HG02798 (cell line): ENCODE data around the gene LRRC32.

Experiments
- ATAC-seq: cut with Tn5 transposase; IDR thresholded peaks from one replicate; pipeline ENCODE4 v1.9.1; 2021; ENCODE audit warnings: mild to moderate bottlenecking; ENCODE audit not compliant: unreplicated experiment, poor library complexity

Gene LRRC32

DNA sequence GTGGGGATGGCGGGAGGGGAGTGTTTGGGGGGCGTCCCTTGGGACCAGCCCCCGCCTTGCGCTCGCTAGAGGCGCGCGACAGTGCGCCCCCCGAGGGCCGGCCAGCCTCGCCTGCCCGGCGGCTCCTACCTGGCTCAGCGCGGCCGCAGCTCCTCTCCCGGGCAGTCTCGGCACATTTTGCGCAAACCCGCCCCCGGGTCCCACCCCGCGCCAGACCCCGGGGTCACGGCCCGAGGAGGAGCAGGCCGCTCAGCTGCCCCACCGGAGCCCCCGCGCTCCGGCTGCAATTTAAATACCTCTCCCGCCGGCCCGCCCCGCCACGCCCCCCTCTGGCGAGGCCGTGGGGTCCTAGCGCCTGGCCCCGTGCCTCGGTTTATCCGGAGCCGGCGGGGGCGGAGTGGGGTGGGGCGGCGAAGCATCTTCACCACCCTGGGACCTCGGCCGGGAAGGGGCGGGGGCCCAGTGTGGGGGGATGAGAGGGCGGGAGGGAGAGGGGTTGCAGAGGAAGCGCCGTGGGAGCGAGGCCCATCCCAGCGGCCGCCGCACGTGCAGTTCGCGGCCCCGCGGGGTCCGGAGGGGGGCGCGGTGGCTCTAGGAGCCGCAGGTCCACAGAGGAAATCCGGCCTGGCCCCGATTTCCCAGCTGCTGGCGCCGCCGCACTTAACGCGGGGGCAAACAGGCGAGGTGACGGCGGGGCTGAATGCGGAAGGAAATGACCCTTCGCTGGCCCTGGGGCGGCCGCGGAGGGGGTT, at the start of gene LRRC32:
LRRC32 (minus strand) TSS at position 263 of the 752 bp plus-strand sequence. CDS start 4,793 bp downstream, outside the sequence.
- ATAC-seq = no peak

GRCh38 chr11:76719686-76720085, 49.1 kb upstream of the LRRC32 start:
- ATAC-seq = no peak

- ATAC-seq = no peak
These were observed 48.7 kb upstream of the LRRC32 start for GRCh38 chr11:76719281-76719680.

DNA sequence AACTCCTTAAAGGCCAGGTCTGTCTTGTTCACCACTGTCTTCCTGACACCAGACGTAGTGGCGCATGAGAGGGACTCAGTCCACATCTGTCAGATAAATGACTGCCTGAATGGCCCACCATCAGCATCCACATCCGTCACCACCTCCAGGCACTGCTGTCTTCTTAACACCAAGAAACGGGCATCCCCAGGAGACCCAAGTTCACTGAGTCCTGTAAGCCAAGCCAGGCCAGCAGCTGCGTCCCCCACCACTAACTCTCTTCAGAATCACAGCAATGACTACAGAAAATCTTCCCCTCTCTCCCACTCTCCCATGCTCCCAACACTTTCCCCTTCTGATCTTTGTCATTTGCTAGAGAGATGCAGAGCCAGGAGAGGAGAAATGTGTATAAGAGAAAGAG, 47.3 kb upstream of the LRRC32 start:
- ATAC-seq = no peak

- no peak for ATAC-seq
These were observed 46.8 kb upstream of the LRRC32 start for GRCh38 chr11:76717369-76717768.

DNA sequence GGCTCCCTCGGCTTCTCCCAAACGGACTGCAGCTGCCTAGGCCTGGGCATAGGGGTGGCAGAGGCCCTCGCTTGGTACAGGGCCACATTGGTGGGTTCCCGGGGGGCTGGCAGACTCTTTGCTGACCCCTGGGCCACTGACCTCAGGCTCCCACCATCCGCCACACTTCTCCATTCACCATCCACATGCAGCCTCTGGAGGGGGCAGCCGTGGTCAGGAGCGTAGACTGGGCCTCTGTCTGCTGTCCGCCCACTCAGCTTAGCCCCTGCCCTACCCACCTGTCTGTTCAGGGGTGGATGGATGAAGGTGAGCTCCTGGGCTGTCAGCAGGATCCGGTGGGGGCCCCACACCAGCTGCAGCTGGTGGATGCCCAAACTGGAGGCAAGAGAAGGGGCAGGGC, 45.7 kb upstream of the LRRC32 start:
- ATAC-seq = no peak

- no peak for ATAC-seq
These were observed 43.9 kb upstream of the LRRC32 start for GRCh38 chr11:76714493-76714892.

GRCh38 chr11:76713499-76713898, 43.0 kb upstream of the LRRC32 start:
- no peak for ATAC-seq

- no peak for ATAC-seq
These were observed 41.6 kb upstream of the LRRC32 start for GRCh38 chr11:76712125-76712524.

DNA sequence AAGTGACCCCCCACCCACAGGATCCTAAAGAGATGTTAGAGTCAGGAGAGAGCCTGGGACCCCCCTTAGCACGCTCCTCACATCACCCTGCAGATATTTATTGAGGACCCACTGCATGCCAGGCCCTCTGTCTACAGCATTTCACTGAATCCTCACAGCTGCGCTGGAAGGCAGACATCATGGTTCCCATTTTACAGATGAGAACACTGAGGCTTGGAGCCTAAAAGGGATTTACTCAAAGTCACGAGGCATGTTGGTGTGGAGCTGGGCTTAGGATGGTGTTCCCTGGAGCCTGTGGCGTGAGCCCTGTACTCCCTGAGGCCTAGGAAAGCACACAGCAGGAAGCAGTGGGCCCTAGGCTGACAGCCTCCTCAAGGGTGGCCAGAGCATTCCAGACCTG, 39.2 kb upstream of the LRRC32 start:
- ATAC-seq = no peak

GRCh38 chr11:76708972-76709660, 38.6 kb upstream of the LRRC32 start:
- no peak for ATAC-seq

- no peak for ATAC-seq
These were observed 36.8 kb upstream of the LRRC32 start for GRCh38 chr11:76707293-76707825.

DNA sequence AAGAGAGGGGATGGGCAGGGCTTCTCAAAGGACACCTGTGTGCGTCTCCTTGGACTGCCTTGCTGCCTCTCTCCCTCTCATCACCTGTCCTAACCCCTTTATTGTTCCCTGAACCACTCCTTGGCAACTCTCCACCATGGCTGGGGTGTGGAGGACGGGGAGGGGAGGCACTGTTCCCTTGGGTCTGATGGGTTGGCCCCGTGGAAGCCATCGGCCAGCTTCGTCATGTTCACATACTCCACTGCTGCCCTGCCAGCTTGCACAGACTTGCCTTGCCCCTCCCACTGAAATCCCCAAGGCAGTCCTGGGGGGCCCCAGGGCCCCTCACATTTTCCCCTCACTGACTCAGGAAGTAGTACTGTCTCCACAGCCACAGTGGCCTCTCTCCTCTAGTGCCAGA, 36.1 kb upstream of the LRRC32 start:
- ATAC-seq = no peak

- no peak for ATAC-seq
These were observed 35.3 kb upstream of the LRRC32 start for GRCh38 chr11:76705826-76706225.

- no peak for ATAC-seq
These were observed 33.8 kb upstream of the LRRC32 start for GRCh38 chr11:76704171-76704948.

- no peak for ATAC-seq
These were observed 33.2 kb upstream of the LRRC32 start for GRCh38 chr11:76703707-76704106.

DNA sequence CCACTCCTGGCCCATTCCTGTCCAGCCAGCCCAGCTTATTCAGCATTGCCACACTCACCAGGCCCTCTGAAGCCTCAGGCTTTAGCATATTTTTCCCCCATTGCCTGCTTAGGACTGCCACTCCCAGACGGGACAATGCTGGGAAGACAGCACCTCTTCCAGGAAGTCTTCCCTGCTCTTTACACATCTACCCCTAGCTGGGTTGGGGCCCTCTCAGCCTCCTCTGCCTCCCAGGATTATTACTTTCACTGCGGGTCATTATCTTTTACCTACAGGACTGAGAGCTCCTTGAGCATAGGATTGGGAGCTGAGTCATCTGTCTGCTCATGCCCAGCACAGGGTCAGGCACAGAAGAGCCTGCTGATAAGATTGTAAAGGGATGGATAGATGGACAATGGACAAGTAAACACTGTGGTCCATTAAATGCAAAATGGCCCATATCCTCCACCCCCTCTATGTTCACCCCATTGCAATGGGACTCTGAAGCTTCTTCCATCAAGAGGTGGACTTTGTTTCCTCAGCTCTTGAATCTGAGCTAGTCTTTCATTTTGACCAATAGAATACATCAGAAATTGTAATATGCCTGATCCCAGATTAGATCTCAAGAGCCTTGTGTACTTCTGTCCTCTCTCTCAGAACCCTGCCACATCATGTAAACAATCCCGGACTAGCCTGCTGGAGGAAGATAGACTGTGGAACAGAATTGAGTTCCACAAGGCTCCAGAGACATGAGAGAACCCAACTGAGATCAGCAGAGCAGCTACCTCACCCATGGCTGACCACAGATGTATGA, 32.0 kb upstream of the LRRC32 start:
- ATAC-seq = no peak

DNA sequence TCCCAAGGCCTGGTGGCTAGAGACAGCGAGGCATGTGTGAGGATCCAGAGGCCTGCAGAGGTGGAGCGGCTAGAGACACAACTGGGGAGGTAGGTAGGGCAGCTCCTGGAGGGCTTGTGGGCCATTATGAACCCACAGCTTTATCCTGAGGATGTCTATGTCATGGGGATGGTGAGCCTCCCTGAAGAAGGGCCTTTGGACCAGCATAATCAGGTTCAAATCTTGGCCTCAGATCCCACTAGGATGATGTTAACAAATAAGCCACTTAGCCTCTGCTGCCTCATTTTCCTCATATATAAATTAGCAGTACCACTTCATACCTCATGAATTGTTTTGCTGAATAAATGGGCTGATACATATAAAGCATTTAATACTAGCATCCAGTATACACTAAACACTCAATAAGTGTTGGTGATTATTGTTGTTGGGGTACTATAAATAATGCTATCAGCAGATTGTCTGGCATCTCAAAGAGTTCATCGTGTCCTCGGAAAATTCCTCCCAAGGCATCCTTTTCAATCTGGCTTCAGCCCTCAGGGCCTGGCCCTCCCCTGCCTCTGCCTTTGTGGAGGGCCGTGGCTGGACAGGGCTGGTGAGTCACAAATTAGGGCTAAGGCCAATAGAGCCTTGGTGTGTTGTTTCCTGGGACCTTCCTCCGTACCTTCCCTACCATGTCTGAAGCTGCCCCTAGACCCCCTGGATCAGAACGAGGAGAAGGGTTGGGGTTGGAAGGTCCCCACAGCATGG, 30.9 kb upstream of the LRRC32 start:
- ATAC-seq = no peak
